Bronchial epithelial cell (primary cell): ENCODE data around the gene HIRA. TPM values are rescaled to one million over a fixed set of nuclear protein-coding genes. Genes with fewer than 3 reads are reported as not detected.

Experiments used
- DNase-seq: peaks from one replicate; pipeline ENCODE4 v3.0.0-alpha.2; 2010; ENCODE audit warnings: low read depth
- FAIRE-seq: peaks from 2 replicates; lab custom pipeline; 2011; peaks lifted over from hg19 to GRCh38; lab: Jason Lieb, UNC
- H3K27me3 ChIP-seq: 2 replicates; pipeline ENCODE4 v1.5.1; 2011; ENCODE audit warnings: low read length; ENCODE audit not compliant: control insufficient read depth, insufficient read depth
- H3K36me3 ChIP-seq: 2 replicates; pipeline ENCODE4 v1.5.1; 2011; ENCODE audit warnings: low read length; ENCODE audit not compliant: control insufficient read depth, insufficient read depth
- H3K4me3 ChIP-seq: 2 replicates; pipeline ENCODE4 v1.5.1; 2011; ENCODE audit warnings: mild to moderate bottlenecking, low read depth, low read length, control low read depth
- CTCF ChIP-seq: IDR thresholded peaks from 2 replicates; pipeline ENCODE4 v1.5.1; 2011; ENCODE audit warnings: mild to moderate bottlenecking, moderate library complexity, low read length, control low read depth, inconsistent platforms; ENCODE audit not compliant: insufficient read depth, severe bottlenecking
- total RNA-seq: library from RNA; depleted of rRNA; stranded (reverse); fragments of >200 nt; gene quantifications from 2 replicates; pipeline ENCODE4 v1.2.1, GENCODE V29; 2014

Gene HIRA
- total RNA-seq, 1 donor from 2014 or later = 22.4 TPM

- TF ChIP-seq CTCF = no peak
- H3K4me3 ChIP-seq = no peak overlapping the region
- H3K27me3 ChIP-seq = no peaks in the 10 kb centered on the region
- peaks cover 18% of the 10 kb centered on the region for H3K36me3 ChIP-seq
- no peak for DNase-seq
- FAIRE-seq = no peak
These were observed 84.8 kb downstream of the HIRA start for GRCh38 chr22:19346677-19347265.

- no peaks in the 10 kb centered on the region for H3K27me3 ChIP-seq
- H3K36me3 ChIP-seq = peaks cover 5% of the 10 kb centered on the region
- no peak for DNase-seq
- TF ChIP-seq CTCF = no peak
- no peak overlapping the region for H3K4me3 ChIP-seq
- FAIRE-seq = no peak
These were observed 87.1 kb downstream of the HIRA start for GRCh38 chr22:19344420-19344819.

GRCh38 chr22:19343470-19343869 lies 88.1 kb downstream of the HIRA start:
- Histone ChIP-seq H3K27me3 (no peaks in the 10 kb centered on the region), H3K36me3 (peaks cover 5% of the 10 kb centered on the region), H3K4me3 (no peak overlapping the region)
- no peak for TF ChIP-seq CTCF
- FAIRE-seq (no peak), DNase-seq (no peak)

- DNase-seq = no peak
- FAIRE-seq = no peak
- Histone ChIP-seq H3K4me3 (no peak overlapping the region), H3K27me3 (no peaks in the 10 kb centered on the region), H3K36me3 (peaks cover 4% of the 10 kb centered on the region)
- TF ChIP-seq CTCF = no peak
These were observed 90.0 kb downstream of the HIRA start for GRCh38 chr22:19341500-19341899.

GRCh38 chr22:19337137-19337536 lies 94.4 kb downstream of the HIRA start:
- DNase-seq (no peak), FAIRE-seq (no peak)
- no peak for TF ChIP-seq CTCF
- no peaks in the 10 kb centered on the region for H3K27me3 ChIP-seq
- H3K4me3 ChIP-seq = no peak overlapping the region
- no peaks in the 10 kb centered on the region for H3K36me3 ChIP-seq
